GM10248 (cell line): ENCODE measurements around the gene F2RL3.

ENCODE experiments used
- CTCF ChIA-PET: fragments of 300-600 bp; sonication (Branson Sonifier 250); formaldehyde crosslinking; extraction: SDS; loops from one replicate; lab custom pipeline; 2021; ENCODE audit warnings: antibody characterized with exemption; lab: Yijun Ruan, JAX
- POLR2A ChIA-PET: fragments of 350-650 bp; sonication (Branson Sonifier 250); formaldehyde crosslinking; extraction: SDS; loops from one replicate; lab custom pipeline; 2020; ENCODE audit warnings: antibody characterized with exemption; lab: Yijun Ruan, JAX
- DNase-seq: peaks from one replicate; pipeline ENCODE4 v3.0.0; 2012; ENCODE audit errors: extremely low spot score
- CTCF ChIP-seq: IDR thresholded peaks from 2 replicates; pipeline ENCODE4 v1.5.1; 2012; ENCODE audit warnings: mild to moderate bottlenecking, low read depth; ENCODE audit errors: extremely low read depth, missing control alignments, control extremely low read depth

F2RL3 gene

GRCh38 chr19:16903347-16903746, 14.5 kb downstream of the F2RL3 start:
- TF ChIP-seq CTCF, result no peak
- CTCF ChIA-PET, result interaction anchor here (1.5 kb wide), 1 partner anchor 14 kb away, joined by 3 read pairs; no protein-coding TSS in a partner anchor
- DNase-seq, result no peak
- POLR2A ChIA-PET, result no interaction called here

GRCh38 chr19:16904599-16904998, 15.8 kb downstream of the F2RL3 start:
- no peak for TF ChIP-seq CTCF
- CTCF ChIA-PET, result interaction anchor here (1.5 kb wide), 1 partner anchor 12 kb away, joined by 3 read pairs; no protein-coding TSS in a partner anchor
- POLR2A ChIA-PET, result no interaction called here
- no peak for DNase-seq

GRCh38 chr19:16908759-16909158, 20.0 kb downstream of the F2RL3 start:
- POLR2A ChIA-PET, result no interaction called here
- no peak for TF ChIP-seq CTCF
- no peak for DNase-seq
- CTCF ChIA-PET, result no interaction called here

GRCh38 chr19:16911046-16911445, 22.2 kb downstream of the F2RL3 start:
- ChIA-PET POLR2A (no interaction called here), CTCF (interaction anchor here (1.2 to 1.5 kb wide), 2 partner anchors 12 to 131 kb away, joined by 3 to 6 read pairs; no protein-coding TSS in a partner anchor)
- DNase-seq, result no peak
- TF ChIP-seq CTCF, result no peak

- DNase-seq, result no peak
- TF ChIP-seq CTCF, result no peak
- ChIA-PET POLR2A (no interaction called here), CTCF (interaction anchor here (1.1 kb wide), 1 partner anchor 116 kb away, joined by 3 read pairs; no protein-coding TSS in a partner anchor)
Measured at GRCh38 chr19:16912780-16913179, 24.0 kb downstream of the F2RL3 start.

GRCh38 chr19:16914421-16914820, 25.6 kb downstream of the F2RL3 start:
- ChIA-PET POLR2A (no interaction called here), CTCF (interaction anchor here (1.0 kb wide), 1 partner anchor 18 kb away, joined by 3 read pairs; no protein-coding TSS in a partner anchor)
- TF ChIP-seq CTCF, result no peak
- DNase-seq, result no peak
